ENCODE results near the gene ELOVL6. TPM values are rescaled to one million over a fixed set of nuclear protein-coding genes. Genes with fewer than 3 reads are reported as not detected.
A peak's percentile ranks its signal among the peaks of the same experiment; 100 is the strongest.

The ELOVL6 gene
- total and polyA plus RNA-seq, 8 donors: 8.8 to 43.0 (median 12.5) TPM

DNA sequence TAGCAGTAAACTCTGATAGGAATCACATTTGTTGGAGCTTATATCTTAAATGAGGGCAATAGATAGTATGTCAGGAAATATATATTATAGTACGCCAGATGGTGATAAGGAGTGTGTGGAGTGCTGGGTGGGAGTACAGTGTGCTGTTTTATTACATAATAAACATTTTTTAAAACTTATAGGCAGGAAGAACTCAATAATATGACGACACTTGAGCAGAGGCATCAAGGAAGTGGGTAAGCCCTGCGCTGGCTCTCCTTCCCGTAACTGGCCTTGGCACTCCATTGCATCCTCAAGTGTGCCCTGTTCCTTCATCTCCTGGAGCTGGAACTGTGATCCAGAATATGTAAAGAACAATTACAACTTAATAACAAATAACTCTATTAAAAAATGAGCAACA is 123.8 kb downstream of the ELOVL6 start:
- no peak overlapping the region for H3K4me3 ChIP-seq
- ATAC-seq: no peak
- intact Hi-C loops (cut with DNase I): no loop called here
- DNase-seq: no peak
- TF ChIP-seq, protein P1, sequence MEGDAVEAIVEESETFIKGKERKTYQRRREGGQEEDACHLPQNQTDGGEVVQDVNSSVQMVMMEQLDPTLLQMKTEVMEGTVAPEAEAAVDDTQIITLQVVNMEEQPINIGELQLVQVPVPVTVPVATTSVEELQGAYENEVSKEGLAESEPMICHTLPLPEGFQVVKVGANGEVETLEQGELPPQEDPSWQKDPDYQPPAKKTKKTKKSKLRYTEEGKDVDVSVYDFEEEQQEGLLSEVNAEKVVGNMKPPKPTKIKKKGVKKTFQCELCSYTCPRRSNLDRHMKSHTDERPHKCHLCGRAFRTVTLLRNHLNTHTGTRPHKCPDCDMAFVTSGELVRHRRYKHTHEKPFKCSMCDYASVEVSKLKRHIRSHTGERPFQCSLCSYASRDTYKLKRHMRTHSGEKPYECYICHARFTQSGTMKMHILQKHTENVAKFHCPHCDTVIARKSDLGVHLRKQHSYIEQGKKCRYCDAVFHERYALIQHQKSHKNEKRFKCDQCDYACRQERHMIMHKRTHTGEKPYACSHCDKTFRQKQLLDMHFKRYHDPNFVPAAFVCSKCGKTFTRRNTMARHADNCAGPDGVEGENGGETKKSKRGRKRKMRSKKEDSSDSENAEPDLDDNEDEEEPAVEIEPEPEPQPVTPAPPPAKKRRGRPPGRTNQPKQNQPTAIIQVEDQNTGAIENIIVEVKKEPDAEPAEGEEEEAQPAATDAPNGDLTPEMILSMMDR (IDR thresholded peaks at IDR 0.05): no peak
- no peaks in the 10 kb centered on the region for H3K36me3 ChIP-seq
- H3K4me1 ChIP-seq: peaks cover 0 to 6% of the 10 kb centered on the region in 2 donors
- no peak overlapping the region for H3K27ac ChIP-seq
- H3K27me3 ChIP-seq: no peaks in the 10 kb centered on the region
- H3K9me3 ChIP-seq: no peaks in the 10 kb centered on the region

DNA sequence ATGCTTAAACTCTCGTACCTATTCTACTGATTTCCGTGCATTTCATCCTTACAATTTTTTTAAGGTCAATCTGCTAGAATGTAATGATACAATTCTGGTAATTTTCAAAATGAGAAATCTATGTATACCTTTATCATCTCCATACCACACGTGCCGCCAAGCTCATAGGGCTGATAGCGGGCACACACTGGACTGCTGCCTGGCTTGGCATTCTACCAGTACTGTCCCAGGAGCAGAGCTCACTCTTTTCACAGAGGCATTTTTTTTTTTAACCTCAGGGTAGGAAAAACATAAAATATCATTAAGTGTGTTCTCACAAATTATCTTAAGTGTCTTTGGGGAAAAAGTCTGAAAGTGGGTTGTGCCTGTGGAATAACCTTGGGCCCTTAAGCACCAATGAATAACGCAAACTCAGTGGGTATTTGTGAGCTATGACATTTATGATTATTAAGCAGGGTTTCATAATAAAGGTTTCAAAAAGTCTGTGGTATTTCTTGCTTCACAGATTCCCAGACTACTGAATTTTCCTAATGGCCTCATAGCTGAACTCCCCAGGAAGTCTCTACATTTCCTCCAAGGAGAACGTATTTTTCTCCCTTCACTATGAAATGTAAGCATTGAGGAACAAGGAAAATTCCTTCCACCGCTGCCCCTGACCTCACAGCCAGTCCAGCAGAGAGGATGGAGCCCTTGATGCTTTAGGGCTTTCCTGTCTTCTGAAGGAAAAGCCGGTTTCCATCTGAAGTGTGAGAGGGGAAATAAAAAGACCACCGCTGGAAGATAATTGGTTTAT is 125.2 kb downstream of the ELOVL6 start:
- no peak overlapping the region for H3K27ac ChIP-seq
- no peak for ATAC-seq
- H3K4me1 ChIP-seq: peaks cover 0 to 6% of the 10 kb centered on the region in 2 donors
- no peak for DNase-seq
- no peaks in the 10 kb centered on the region for H3K27me3 ChIP-seq
- H3K36me3 ChIP-seq: no peaks in the 10 kb centered on the region
- H3K4me3 ChIP-seq: no peak overlapping the region
- TF ChIP-seq, protein P1 (IDR thresholded peaks at IDR 0.05): no peak
- intact Hi-C loops (cut with DNase I): no loop called here
- H3K9me3 ChIP-seq: no peaks in the 10 kb centered on the region

DNA sequence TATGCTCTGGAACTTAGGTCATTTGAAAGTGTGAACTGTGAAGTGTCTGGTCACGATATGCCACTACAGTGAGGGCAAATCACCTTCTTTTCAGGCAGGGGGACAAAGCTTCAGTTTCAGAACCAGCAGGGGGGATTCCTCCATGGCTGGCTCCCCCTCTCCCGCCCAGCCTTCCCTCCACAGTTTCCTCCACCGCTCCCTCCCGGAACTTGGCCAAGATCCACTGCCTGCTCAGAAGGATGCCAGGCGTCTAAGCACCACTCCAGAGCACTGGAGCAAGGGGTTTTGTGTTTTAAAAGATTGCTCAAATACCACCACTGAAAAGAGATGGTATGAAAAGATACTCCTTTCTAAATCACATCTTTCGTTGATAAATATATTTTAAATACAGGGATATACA is 126.9 kb downstream of the ELOVL6 start:
- DNase-seq (peak in 2 of 4 donors; percentile 54 to 62), ATAC-seq (peak; percentile 82)
- peaks cover 0 to 6% of the 10 kb centered on the region in 2 donors for H3K4me1 ChIP-seq
- no peaks in the 10 kb centered on the region for H3K9me3 ChIP-seq
- no peak overlapping the region for H3K4me3 ChIP-seq
- TF ChIP-seq, protein P1 (IDR thresholded peaks at IDR 0.05): no peak
- no peak overlapping the region for H3K27ac ChIP-seq
- no peaks in the 10 kb centered on the region for H3K36me3 ChIP-seq
- H3K27me3 ChIP-seq: no peaks in the 10 kb centered on the region
- intact Hi-C loops (cut with DNase I): no loop called here

DNA sequence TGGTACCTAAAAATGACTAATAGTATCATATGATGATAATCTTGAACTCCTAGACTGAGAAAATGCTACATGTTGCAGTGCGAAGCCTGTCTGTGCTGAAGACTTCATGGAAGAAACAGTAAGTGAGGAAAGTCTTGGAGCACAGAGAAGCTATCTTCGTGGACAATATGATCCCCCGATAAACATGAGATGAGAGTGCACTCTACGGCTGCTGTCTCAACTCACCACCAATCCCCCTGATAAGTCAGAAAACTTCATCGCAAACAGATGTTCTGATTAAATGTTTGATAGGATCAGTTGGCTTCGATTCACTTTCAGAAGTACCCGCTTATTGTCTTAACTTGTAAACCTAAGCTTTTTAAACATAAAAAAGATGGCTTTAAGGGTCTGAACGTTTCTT is 130.2 kb downstream of the ELOVL6 start:
- intact Hi-C loops (cut with DNase I): no loop called here
- TF ChIP-seq, protein P1 (IDR thresholded peaks at IDR 0.05): no peak
- no peaks in the 10 kb centered on the region for H3K36me3 ChIP-seq
- H3K27ac ChIP-seq: no peak overlapping the region
- H3K9me3 ChIP-seq: no peaks in the 10 kb centered on the region
- ATAC-seq (no peak), DNase-seq (no peak)
- peaks cover 0 to 6% of the 10 kb centered on the region in 2 donors for H3K4me1 ChIP-seq
- H3K4me3 ChIP-seq: no peak overlapping the region
- H3K27me3 ChIP-seq: no peaks in the 10 kb centered on the region

DNA sequence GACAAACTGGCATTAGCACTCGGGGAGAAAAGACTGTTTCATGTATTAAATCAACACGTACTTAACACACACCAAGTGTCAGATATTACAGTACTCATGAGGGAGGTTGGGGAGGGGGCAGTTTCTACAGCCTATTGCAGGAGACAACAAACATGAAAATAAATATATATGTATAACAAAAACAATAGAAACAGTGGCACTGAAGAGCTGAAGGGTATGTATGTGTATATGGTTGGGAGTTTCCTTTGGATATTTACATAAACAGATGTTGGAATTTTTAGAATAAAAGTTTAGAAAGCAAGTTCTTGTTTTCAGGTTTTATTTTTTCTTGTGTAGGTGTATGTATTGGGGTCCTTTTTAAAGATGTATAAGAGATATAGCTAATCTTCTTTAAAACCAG is 133.5 kb downstream of the ELOVL6 start:
- intact Hi-C loops (cut with DNase I): no loop called here
- Histone ChIP-seq H3K4me3 (no peak overlapping the region), H3K27me3 (no peaks in the 10 kb centered on the region), H3K9me3 (no peaks in the 10 kb centered on the region), H3K36me3 (no peaks in the 10 kb centered on the region), H3K27ac (no peak overlapping the region), H3K4me1 (no peaks in the 10 kb centered on the region)
- TF ChIP-seq, protein P1 (IDR thresholded peaks at IDR 0.05): no peak
- no peak for DNase-seq
- ATAC-seq: no peak
